Stomach (tissue), 4 donors: Measurements from ENCODE around the gene MPG.

Experiments
- POLR2AphosphoS5 ChIP-seq, 3 donors: sonication (generic); formaldehyde crosslinking; IDR thresholded peaks; one replicate each; pipeline ENCODE4 v1.6.1; 2016; ENCODE audit warnings: antibody characterized with exemption in 3 of 3
- TF ChIP-seq, protein P1 (sequence below), 7 experiments: fragments of 450-650 bp in 4 of 7; fragments of 200-600 bp in 3 of 7; sonication (generic) in 3 of 7; IDR thresholded peaks; one replicate each; pipeline ENCODE4 v1.5.1; 2016 to 2019; ENCODE audit warnings: antibody characterized with exemption in 7 of 7, control low read depth in 2 of 7, mild to moderate bottlenecking in 1 of 7

DNA sequence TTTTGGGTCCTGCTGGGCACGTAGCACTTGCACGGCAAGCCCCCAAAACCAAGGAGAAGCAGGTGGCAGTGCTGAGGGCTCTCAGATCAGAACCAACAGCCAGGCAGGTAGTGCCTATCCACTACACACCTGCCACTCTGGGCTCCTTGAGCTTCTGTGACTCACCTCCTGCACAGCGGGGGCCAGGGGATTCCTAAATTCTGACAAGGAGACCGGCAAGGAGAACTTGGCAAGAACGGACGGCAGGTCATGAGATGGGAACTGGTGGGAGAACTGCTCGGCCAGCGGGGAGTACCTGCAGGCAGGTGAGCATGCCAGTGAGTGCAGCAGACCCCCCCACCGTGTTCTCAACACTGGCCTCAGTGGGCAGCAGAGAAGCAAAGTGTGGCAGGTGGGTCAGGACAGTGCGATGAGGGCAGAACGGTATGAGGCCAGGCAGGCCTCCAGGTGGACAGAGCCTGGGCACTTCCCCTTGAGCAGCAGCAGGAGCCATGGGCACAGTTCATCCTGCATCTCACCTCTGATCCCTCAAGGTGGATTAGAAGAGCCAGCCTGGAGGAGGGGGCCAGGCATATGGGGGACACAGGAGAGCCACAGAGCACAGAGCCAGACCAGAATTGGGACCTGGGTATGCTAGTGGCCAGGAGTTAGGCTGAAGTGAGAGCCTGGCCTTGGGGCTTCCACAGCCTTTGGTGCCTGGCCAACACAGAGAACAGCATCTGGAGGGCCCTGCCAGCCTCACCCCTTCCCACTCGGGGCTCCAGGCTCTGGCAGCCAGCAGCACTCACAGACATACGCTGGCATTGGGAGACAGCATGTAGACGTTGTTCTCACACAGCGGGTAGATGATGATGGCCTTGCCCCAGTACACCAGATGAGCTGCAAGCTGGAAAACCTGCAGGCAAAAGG, 14.7 kb downstream of the MPG start:
- no peak for TF ChIP-seq POLR2AphosphoS5 (IDR thresholded peaks at IDR 0.05)
- TF ChIP-seq, protein P1, sequence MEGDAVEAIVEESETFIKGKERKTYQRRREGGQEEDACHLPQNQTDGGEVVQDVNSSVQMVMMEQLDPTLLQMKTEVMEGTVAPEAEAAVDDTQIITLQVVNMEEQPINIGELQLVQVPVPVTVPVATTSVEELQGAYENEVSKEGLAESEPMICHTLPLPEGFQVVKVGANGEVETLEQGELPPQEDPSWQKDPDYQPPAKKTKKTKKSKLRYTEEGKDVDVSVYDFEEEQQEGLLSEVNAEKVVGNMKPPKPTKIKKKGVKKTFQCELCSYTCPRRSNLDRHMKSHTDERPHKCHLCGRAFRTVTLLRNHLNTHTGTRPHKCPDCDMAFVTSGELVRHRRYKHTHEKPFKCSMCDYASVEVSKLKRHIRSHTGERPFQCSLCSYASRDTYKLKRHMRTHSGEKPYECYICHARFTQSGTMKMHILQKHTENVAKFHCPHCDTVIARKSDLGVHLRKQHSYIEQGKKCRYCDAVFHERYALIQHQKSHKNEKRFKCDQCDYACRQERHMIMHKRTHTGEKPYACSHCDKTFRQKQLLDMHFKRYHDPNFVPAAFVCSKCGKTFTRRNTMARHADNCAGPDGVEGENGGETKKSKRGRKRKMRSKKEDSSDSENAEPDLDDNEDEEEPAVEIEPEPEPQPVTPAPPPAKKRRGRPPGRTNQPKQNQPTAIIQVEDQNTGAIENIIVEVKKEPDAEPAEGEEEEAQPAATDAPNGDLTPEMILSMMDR (IDR thresholded peaks at IDR 0.05): no peak
